Measurements from ENCODE around the gene TMEM250.

TMEM250 gene

DNA sequence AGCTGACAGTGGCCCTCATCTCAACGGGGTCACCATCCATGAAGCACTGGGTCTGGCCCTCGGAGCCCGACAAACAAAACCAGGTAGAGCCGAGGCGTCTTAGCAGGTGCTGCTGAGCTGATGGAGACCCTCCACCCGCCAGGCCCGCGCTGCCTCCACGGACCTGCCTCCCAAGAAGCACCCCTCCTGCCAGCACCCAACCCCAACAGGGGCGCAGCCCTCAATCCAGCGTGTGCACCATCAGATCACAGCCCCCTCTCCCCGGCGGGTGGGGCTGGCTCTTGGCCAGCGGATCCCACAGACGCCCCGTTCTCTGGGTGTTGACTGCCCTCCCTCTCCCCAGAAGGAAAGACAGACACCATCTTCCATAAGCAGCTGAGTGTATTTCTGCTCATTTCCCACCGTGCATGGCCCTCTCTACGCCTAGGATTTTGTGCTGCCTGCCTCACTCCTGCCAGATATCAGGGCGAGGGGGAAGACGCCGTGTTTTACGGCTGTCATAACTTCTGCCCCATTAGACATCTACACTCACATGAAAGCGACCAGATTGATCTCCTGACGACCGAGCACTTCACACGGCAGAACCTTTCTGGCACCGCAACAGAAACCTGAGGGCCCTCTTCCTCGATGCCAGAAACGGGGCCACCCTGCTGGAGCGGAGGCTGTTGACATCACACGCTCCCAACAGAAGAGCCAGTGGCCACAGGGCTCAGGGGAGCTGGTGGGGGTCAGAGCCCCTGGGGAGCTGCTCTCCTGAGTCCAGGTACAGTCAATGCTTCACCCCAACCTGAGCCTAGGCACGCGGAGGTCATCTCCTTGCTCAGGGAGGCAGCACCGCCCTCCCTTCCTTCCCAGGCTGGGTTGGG is 35.9 kb downstream of the TMEM250 start:
- no peak for DNase-seq (ENCODE audit: low read depth)

GRCh38 chr9:136081826-136082495 is 36.7 kb downstream of the TMEM250 start:
- DNase-seq (ENCODE audit: low read depth), result no peak

- DNase-seq (ENCODE audit: low read depth), result no peak
Measured at GRCh38 chr9:136081113-136081825, 37.4 kb downstream of the TMEM250 start.

GRCh38 chr9:136080716-136081112 is 38.0 kb downstream of the TMEM250 start:
- no peak for DNase-seq (ENCODE audit: low read depth)

- DNase-seq (ENCODE audit: low read depth), result no peak
Measured at GRCh38 chr9:136079916-136080246, 38.8 kb downstream of the TMEM250 start.

- DNase-seq (ENCODE audit: low read depth), result no peak
Measured at GRCh38 chr9:136079211-136079915, 39.3 kb downstream of the TMEM250 start.

DNA sequence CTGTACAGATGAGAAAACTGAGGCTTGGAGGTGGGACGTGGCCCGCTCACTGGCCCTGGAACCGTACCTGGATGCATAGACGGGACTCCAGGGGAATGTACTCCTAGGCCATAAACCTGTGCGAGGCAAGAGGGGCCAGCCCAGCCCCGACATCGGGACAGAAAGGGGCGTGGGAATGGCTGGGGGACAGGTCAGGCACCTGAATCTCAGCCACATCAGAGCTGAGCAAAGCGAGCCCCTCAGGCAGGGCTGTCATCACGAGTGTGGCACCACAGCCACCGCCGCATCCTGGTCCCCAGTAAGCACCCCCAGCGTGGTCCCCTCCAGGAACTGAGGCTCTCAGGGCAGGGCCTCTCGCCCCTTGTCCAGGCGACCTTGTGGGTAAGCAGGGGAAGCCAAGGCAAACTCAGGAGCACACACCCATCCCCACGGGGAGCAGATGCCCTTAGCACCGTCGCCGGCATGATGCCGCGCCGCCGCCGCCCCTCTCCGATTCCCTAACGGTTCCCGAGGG is 40.1 kb downstream of the TMEM250 start:
- DNase-seq (ENCODE audit: low read depth), result no peak

DNA sequence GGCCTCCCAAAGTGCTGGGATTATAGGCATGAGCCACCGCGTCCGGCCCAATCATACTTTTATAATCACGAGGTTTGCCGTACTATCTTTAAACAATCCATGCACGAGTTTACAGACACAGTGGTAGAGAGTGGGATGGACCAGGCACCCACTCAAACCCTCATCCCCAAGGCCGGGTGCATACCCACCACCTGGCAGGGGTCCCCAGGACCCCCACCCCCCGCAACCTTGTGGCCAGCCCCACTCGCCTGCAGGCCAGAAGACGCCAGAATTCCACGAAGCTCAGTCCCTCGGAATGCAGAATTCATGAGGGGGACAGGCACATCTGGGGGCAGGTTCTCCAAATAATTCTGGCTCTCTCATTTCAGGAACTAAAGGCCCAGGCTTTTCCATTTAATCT is 40.7 kb downstream of the TMEM250 start:
- DNase-seq (ENCODE audit: low read depth), result no peak

DNA sequence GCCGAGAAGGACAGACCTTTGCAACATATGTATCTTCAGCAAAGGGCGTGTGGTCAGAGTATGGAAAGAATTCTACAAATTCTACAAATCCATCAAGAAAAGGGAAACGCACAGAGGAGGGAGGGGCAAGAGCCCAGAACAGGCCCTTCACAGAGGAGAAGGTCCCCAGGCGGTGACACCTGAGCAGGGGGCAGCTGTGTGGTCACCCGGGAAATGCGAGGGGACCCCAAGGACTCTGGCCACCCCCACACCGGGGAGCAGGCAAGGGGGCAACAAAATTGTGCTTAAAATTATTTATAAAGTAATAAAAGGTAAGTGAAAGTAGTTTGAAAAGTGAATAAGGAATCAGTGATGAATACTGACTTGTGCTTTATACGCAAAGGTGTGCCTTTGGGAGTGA is 41.2 kb downstream of the TMEM250 start:
- DNase-seq (ENCODE audit: low read depth), result no peak

DNA sequence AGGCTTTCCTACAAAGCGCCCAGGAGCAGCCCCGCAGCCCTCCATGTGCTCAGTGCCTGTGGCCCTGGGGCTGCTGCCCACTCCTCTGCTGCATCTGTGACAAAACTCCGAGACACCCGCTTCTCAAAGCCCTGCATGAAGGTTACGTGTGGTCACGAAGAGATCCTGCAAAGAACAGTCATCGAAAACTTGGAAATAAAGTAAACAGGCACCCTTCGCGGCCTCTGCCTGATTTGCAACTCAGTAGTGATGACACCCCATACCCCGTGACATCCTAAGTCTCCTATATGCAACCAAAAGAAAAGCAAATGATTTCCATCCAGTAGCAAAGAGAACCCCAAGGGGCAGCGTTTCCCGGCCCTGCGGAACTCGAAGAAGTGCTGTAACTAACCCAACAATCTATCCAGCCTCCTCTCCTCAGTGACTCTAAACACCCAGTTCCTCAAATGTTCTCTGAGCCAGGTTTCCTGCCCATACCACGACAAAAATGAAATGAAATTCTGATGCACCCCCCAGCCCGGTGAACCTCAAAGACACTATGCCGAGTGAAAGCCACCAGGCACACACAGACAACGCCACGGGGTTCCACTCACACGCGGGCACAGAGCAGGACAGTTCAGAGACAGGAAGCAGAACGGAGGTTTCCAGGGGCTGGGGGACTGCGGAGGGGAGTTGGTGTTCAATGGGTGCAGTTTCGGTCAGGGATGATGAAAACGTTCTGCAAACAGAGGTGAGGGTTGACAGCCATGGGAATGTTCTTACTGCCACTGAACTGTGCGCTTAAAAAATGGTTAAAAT is 42.6 kb downstream of the TMEM250 start:
- no peak for DNase-seq (ENCODE audit: low read depth)

DNA sequence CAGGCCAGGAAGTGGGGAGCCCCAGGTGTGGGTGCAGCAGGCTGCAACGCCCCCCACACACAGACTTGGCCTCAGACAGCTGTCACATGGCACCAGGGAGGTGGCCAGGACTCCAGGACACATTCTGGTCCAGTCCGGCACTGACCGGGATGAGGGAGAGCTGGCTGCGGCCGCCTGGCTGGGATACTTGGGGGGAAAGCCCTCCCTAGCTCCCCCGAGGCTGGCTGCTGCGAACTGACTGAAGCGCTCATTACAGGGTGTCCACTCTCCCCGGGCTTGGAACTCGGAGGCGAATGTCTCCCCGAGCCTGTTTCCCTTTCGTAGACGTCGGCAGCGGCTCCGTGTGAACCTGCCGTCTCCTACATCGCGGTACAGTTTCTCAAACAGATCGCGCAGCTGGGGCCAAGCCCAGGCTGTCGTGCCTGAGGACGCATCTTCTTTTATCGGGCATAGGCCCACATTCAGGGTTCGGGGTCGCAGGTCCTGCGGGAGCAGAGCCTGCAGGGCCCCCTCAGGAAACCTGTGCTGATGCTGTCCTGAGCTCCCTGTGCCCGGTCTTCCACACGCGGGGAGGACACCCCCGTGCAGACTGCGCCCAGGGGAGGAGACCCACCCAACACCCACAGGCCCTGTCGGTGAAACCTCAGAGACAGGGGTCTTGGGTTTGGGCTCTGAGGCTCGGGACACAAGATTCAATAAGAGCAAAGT is 43.4 kb downstream of the TMEM250 start:
- no peak for DNase-seq (ENCODE audit: low read depth)

DNA sequence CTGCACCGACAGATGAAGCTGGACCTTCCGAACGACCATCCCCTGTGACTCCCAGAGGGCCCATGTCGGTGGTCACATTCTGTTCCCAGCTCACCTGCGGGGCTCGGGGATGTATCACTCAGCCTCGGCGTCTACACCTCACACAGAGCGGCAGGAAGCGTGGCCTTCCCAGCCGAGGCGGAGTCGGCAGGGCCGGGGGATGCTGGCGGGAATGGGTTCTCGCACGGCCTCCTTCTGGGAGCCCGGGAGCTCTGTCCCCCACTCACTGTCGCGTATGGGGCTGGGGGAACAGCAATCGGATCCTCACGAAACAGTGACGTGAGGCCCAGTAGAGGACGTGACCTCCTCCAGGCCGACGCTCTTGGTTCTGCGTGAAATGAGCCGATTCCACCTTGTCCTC is 44.0 kb downstream of the TMEM250 start:
- no peak for DNase-seq (ENCODE audit: low read depth)

Measured in activated T-cell treated with anti-CD3 and anti-CD28 coated beads for 24 hours (primary cell).